A549 (cell line): ENCODE measurements around the gene SORBS1. TPM values are rescaled to one million over a fixed set of nuclear protein-coding genes. Genes with fewer than 3 reads are reported as not detected.

ENCODE experiments used
- ATAC-seq, 2 experiments: fragments of 200-7000 bp in 1 of 2; fragments of >200 bp in 1 of 2; cut with Nextera tagmentation in 1 of 2; cut with Tn5 transposase in 1 of 2; 3 replicates each; pipeline versions ENCODE4 v1.8.0 to v1.9.1; 2018 to 2020; ENCODE audit warnings: mild to moderate bottlenecking in 1 of 2, moderate library complexity in 1 of 2
- CTCF ChIA-PET: fragments of 300-600 bp; sonication (Branson Sonifier 250); formaldehyde crosslinking; extraction: SDS; loops from one replicate; lab custom pipeline; 2021; ENCODE audit warnings: antibody characterized with exemption, inconsistent platforms; lab: Yijun Ruan, JAX
- POLR2A ChIA-PET: fragments of 350-600 bp; formaldehyde crosslinking; extraction: SDS; loops from one replicate; lab custom pipeline; 2021; ENCODE audit warnings: antibody characterized with exemption, inconsistent platforms; lab: Yijun Ruan, JAX
- DNase-seq, 2 experiments: peaks; one replicate each; pipeline versions ENCODE4 v3.0.0 to v3.0.0-alpha.2; 2011 to 2016; ENCODE audit warnings: low read depth in 1 of 2, low spot score in 1 of 2
- FAIRE-seq: peaks from 2 replicates; lab custom pipeline; 2011; peaks lifted over from hg19 to GRCh38; lab: Jason Lieb, UNC
- H3K27ac ChIP-seq, 2 experiments: fragments of >200 bp; sonication (Bioruptor Twin); formaldehyde crosslinking; 3 replicates each; pipeline ENCODE4 v1.5.1; 2016 to 2017
- H3K4me1 ChIP-seq: fragments of >200 bp; sonication (Bioruptor Twin); formaldehyde crosslinking; 3 replicates; pipeline ENCODE4 v1.6.1; 2016
- H3K4me2 ChIP-seq: fragments of >200 bp; sonication (Bioruptor Twin); formaldehyde crosslinking; 3 replicates; pipeline ENCODE4 v1.6.1; 2016
- H3K4me3 ChIP-seq: fragments of >200 bp; sonication (Bioruptor Twin); formaldehyde crosslinking; 3 replicates; pipeline ENCODE4 v1.5.1; 2016
- H3K9me3 ChIP-seq: fragments of >200 bp; sonication (Bioruptor Twin); formaldehyde crosslinking; 3 replicates; pipeline ENCODE4 v1.6.1; 2016
- EP300 ChIP-seq, 2 experiments: fragments of >200 bp; sonication (Bioruptor Twin); formaldehyde crosslinking; IDR thresholded peaks; 2 replicates in 1 of 2; 3 replicates in 1 of 2; pipeline ENCODE4 v1.6.1; 2016 to 2017
- ESRRA ChIP-seq: fragments of 150-350 bp; IDR thresholded peaks from 2 replicates; pipeline ENCODE4 v1.6.1; 2014; ENCODE audit warnings: mild to moderate bottlenecking, low read length, borderline replicate concordance
- FOXS1 ChIP-seq: fragments of 250-450 bp; sonication (Bioruptor Pico); IDR thresholded peaks from 2 replicates; pipeline ENCODE4 v1.5.0; 2020; ENCODE audit warnings: mild to moderate bottlenecking, moderate library complexity
- HOXA7 ChIP-seq: fragments of 250-450 bp; sonication (Bioruptor Pico); IDR thresholded peaks from 2 replicates; pipeline ENCODE4 v1.5.0; 2020; ENCODE audit warnings: mild to moderate bottlenecking, moderate library complexity
- HOXB13 ChIP-seq: fragments of 250-450 bp; sonication (Bioruptor Pico); IDR thresholded peaks from 2 replicates; pipeline ENCODE4 v1.5.0; 2020; ENCODE audit warnings: low read depth, mild to moderate bottlenecking, moderate library complexity
- JUN ChIP-seq, 2 experiments: fragments of >200 bp; sonication (Bioruptor Twin); formaldehyde crosslinking; IDR thresholded peaks; 2 replicates in 1 of 2; 3 replicates in 1 of 2; pipeline ENCODE4 v1.6.1; 2016 to 2017
- KDM1A ChIP-seq: fragments of 200-600 bp; sonication (generic); IDR thresholded peaks from 2 replicates; pipeline ENCODE4 v1.6.1; 2016; ENCODE audit warnings: low read depth, mild to moderate bottlenecking
- KDM5A ChIP-seq: fragments of 200-600 bp; sonication (generic); IDR thresholded peaks from 2 replicates; pipeline ENCODE4 v1.6.1; 2016; ENCODE audit warnings: antibody characterized with exemption, mild to moderate bottlenecking
- MAZ ChIP-seq: fragments of 150-350 bp; IDR thresholded peaks from 2 replicates; pipeline ENCODE4 v1.6.1; 2014; ENCODE audit warnings: antibody characterized with exemption, low read depth, low read length, borderline replicate concordance
- MYC ChIP-seq: IDR thresholded peaks from 2 replicates; pipeline ENCODE4 v1.6.1; 2012; ENCODE audit warnings: mild to moderate bottlenecking, inconsistent platforms, low read length, improper control_type of control experiment, borderline replicate concordance
- NFE2L2 ChIP-seq: fragments of 150-350 bp; conservative IDR thresholded peaks from 2 replicates; pipeline ENCODE4 v1.6.1; 2014; ENCODE audit warnings: low read length
- NR3C1 ChIP-seq: fragments of >200 bp; sonication (Bioruptor Twin); formaldehyde crosslinking; IDR thresholded peaks from 3 replicates; pipeline ENCODE4 v1.6.1; 2017
- RAD21 ChIP-seq, 2 experiments: fragments of >200 bp in 1 of 2; sonication (Bioruptor Twin) in 1 of 2; formaldehyde crosslinking in 1 of 2; IDR thresholded peaks in 1 of 2; conservative IDR thresholded peaks in 1 of 2; 2 replicates in 1 of 2; 3 replicates in 1 of 2; pipeline ENCODE4 v1.6.1; 2012 to 2018; ENCODE audit warnings: inconsistent platforms in 1 of 2
- RCOR1 ChIP-seq: fragments of 150-350 bp; IDR thresholded peaks from 2 replicates; pipeline ENCODE4 v1.6.1; 2014; ENCODE audit warnings: antibody characterized with exemption, low read length, low read depth
- REST ChIP-seq: fragments of 200-600 bp; sonication (generic); IDR thresholded peaks from 2 replicates; pipeline ENCODE4 v1.6.1; 2016; ENCODE audit warnings: antibody characterized with exemption, mild to moderate bottlenecking, moderate library complexity
- RFX5 ChIP-seq: fragments of 450-650 bp; IDR thresholded peaks from 2 replicates; pipeline ENCODE4 v1.7.1; 2014; ENCODE audit warnings: antibody characterized with exemption, mild to moderate bottlenecking, moderate library complexity
- SMC3 ChIP-seq: fragments of >200 bp; sonication (Bioruptor Twin); formaldehyde crosslinking; IDR thresholded peaks from 3 replicates; pipeline ENCODE4 v1.6.1; 2018; ENCODE audit warnings: inconsistent platforms
- SREBF2 ChIP-seq: fragments of 450-650 bp; IDR thresholded peaks from 2 replicates; pipeline ENCODE4 v1.6.1; 2014; ENCODE audit warnings: mild to moderate bottlenecking, moderate library complexity
- TFCP2L1 ChIP-seq: fragments of 250-450 bp; sonication (Bioruptor Pico); IDR thresholded peaks from 2 replicates; pipeline ENCODE4 v1.5.0; 2021; ENCODE audit warnings: mild to moderate bottlenecking
- TP53 ChIP-seq: fragments of 250-450 bp; sonication (Bioruptor Pico); IDR thresholded peaks from 2 replicates; pipeline ENCODE4 v1.5.0; 2021; ENCODE audit warnings: mild to moderate bottlenecking, moderate library complexity
- WGBS: methylation state at CpG from one replicate; pipeline ENCODE4 v1.1.6; 2017; ENCODE audit errors: missing lambda C conversion rate; 5-methylcytosine and 5-hydroxymethylcytosine counted together
- polyA plus RNA-seq, 4 experiments: library from polyadenylated mRNA; depleted of rRNA in 3 of 4; stranded (reverse); fragments of >200 nt; fragmentation: RNase III in 1 of 4; extraction: RNeasy Plus Mini Kit Qiagen cat#74134 plus additional on column Dnase treatment in 1 of 4; gene quantifications; 2 replicates in 3 of 4; 3 replicates in 1 of 4; pipeline ENCODE4 v1.2.3, GENCODE V29; 2011 to 2017
- TF ChIP-seq, protein P1 (sequence below): IDR thresholded peaks from 2 replicates; pipeline ENCODE4 v1.6.1; 2012; ENCODE audit warnings: low read depth, borderline replicate concordance

Gene SORBS1
- polyA plus RNA-seq, 2 of the 4 experiments (the other 2 are of a cell fraction): 0.39 to 0.80 TPM

DNA sequence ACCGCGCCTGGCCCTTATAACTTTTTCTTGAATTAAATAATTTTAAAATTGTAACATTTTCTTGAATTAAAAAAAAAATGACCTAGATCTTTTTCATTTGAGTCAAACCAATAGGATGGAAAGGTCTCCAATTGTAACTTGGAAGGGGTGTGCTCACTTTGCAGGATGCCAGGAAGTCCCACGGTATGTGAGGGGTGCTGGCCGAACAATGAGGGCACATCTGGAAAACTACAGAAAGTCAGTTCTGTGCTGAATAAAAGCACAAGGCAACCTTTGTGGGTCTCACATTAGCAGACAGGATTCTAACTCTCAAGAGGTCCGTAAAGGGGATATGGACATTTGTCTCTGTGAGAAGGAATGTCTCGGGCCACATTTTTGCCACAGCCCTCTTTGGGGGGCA lies 217.6 kb downstream of the SORBS1 start:
- H3K4me1 ChIP-seq: peaks cover 20% of the 10 kb centered on the region
- FAIRE-seq: no peak
- no peak for DNase-seq
- no peak for ATAC-seq
- no peak overlapping the region for H3K4me2 ChIP-seq
- WGBS: 91% methylated on average over 6 of the region's 6 CpGs
- CTCF ChIA-PET: no interaction called here
- no peaks in the 10 kb centered on the region for H3K9me3 ChIP-seq
- POLR2A ChIA-PET: no interaction called here
- no peak overlapping the region for H3K27ac ChIP-seq
- H3K4me3 ChIP-seq: no peak overlapping the region
- TF ChIP-seq NR3C1: no peak
- no peak for TF ChIP-seq REST
- no peak for TF ChIP-seq HOXB13

DNA sequence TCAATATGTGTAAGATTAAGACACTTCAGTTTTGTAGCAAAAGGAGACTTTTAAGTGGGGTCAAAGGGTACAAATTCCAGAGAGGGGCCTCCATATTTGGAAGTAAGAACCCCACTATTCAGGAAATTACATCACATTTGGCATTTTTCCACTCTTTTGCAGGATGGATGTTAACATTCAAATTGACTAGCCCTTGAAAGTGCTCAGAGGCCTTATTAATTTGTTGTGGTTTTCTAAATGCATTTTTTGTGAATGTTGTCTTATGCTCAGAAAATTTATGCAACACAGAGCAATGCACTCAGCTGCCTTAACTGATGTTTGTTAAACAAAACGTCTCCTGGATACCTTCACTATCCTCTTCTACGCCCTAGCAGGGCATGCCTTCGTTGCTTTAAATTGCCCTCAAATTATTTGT lies 219.4 kb downstream of the SORBS1 start:
- POLR2A ChIA-PET: no interaction called here
- ATAC-seq (no peak), FAIRE-seq (no peak), DNase-seq (no peak)
- CTCF ChIA-PET: interaction anchor here (0.9 to 3.1 kb wide), 3 partner anchors 21 to 140 kb away, joined by 3 to 17 read pairs (median 13); no protein-coding TSS in a partner anchor
- Histone ChIP-seq H3K4me1 (peaks cover 8% of the 10 kb centered on the region), H3K4me2 (no peak overlapping the region), H3K9me3 (no peaks in the 10 kb centered on the region), H3K27ac (no peak overlapping the region)
- WGBS: 76% methylated on average over 3 of the region's 3 CpGs
- TF ChIP-seq TFCP2L1 (CRISPR knock-in tag): no peak
- TF ChIP-seq RFX5: no peak
- no peak for TF ChIP-seq KDM5A
- no peak for TF ChIP-seq FOXS1
- TF ChIP-seq, protein P1, sequence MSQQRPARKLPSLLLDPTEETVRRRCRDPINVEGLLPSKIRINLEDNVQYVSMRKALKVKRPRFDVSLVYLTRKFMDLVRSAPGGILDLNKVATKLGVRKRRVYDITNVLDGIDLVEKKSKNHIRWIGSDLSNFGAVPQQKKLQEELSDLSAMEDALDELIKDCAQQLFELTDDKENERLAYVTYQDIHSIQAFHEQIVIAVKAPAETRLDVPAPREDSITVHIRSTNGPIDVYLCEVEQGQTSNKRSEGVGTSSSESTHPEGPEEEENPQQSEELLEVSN: no peak
- no peak for TF ChIP-seq ESRRA
- TF ChIP-seq MAZ: no peak
- no peak for TF ChIP-seq RCOR1
- no peak for TF ChIP-seq RAD21 (conservative IDR thresholded peaks at IDR 0.05 in 1 of 2, IDR thresholded peaks at IDR 0.05 in 1 of 2)
- TF ChIP-seq REST: no peak
- no peak for TF ChIP-seq HOXA7 (CRISPR knock-in tag)
- TF ChIP-seq JUN (IDR thresholded peaks at IDR 0.05): no peak
- no peak for TF ChIP-seq NFE2L2
- no peak for TF ChIP-seq KDM1A
- no peak for TF ChIP-seq MYC
- TF ChIP-seq EP300 (IDR thresholded peaks at IDR 0.05): no peak
- TF ChIP-seq SREBF2: no peak
- no peak for TF ChIP-seq SMC3
- TF ChIP-seq TP53 (CRISPR knock-in tag): no peak
- TF ChIP-seq, all 56 proteins: peak for 0
- H3K4me3 ChIP-seq: no peak overlapping the region
